ENCODE measurements around the gene ALOX15B.

DNA sequence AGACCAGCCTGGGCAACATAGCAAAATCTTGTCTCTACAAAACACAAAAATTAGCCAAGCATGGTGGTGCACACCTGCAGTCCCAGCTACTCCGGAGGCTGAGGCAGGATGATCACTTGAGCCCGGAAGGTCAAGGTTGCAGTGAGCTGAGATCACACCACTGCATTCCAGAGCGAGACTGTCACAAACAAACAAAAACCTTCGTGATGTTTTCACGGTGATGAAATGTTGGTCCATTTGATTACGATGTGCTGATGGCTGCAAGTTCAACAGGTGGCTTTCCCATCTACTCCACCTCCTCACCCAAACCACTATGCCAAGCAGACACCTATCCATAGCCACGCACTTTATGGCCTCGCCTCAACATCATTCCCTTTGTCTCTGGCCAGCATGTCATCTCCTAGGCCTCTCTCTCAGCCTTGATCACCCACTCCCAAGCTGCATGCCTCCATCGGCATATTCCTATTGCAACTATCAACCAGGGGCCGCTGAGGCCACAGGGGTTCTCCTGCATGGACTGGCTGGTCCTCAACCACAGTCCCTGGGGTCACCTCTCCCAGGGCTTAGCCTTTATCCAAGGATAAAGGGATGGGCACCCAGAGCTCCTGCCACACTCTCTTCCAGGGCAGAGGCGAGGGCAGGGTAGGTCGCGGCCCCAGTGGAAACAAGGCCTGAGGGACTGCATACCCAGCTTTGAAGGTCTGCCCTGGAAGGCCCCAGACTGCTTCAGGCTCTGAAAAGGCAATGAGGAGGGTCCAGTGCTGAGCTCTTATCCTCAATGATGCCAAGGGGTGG lies 17.1 kb upstream of the ALOX15B start:
- TF ChIP-seq, protein P1, sequence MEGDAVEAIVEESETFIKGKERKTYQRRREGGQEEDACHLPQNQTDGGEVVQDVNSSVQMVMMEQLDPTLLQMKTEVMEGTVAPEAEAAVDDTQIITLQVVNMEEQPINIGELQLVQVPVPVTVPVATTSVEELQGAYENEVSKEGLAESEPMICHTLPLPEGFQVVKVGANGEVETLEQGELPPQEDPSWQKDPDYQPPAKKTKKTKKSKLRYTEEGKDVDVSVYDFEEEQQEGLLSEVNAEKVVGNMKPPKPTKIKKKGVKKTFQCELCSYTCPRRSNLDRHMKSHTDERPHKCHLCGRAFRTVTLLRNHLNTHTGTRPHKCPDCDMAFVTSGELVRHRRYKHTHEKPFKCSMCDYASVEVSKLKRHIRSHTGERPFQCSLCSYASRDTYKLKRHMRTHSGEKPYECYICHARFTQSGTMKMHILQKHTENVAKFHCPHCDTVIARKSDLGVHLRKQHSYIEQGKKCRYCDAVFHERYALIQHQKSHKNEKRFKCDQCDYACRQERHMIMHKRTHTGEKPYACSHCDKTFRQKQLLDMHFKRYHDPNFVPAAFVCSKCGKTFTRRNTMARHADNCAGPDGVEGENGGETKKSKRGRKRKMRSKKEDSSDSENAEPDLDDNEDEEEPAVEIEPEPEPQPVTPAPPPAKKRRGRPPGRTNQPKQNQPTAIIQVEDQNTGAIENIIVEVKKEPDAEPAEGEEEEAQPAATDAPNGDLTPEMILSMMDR (IDR thresholded peaks at IDR 0.05 in 4 of 5, conservative IDR thresholded peaks at IDR 0.05 in 1 of 5) = no peak
- no peak for TF ChIP-seq POLR2A (IDR thresholded peaks at IDR 0.05)

Measured in gastrocnemius medialis (tissue), 4 donors.